Hypothalamus (tissue), 51 donors: ENCODE data around the gene USP12.
"Not testable (repeated sequence)": the region's sequence is repeated elsewhere in the genome, so short reads cannot be mapped to it uniquely, and the experiment has no call there.

Experiments used
- DNase-seq, 51 donors: peaks; one replicate each; lab custom pipeline; 2025; lab: John Stamatoyannopoulos, UW

Gene USP12

GRCh38 chr13:27125357-27126282 is 46.0 kb downstream of the USP12 start:
- DNase-seq, result no peak

- DNase-seq, result no peak
Observed at GRCh38 chr13:27124571-27124970, 47.0 kb downstream of the USP12 start.

GRCh38 chr13:27123445-27123844 is 48.2 kb downstream of the USP12 start:
- not testable (repeated sequence) for DNase-seq

GRCh38 chr13:27122036-27122435 is 49.6 kb downstream of the USP12 start:
- no peak for DNase-seq

GRCh38 chr13:27120811-27121210 is 50.8 kb downstream of the USP12 start:
- no peak for DNase-seq

GRCh38 chr13:27120011-27120410 is 51.6 kb downstream of the USP12 start:
- no peak for DNase-seq

- no peak for DNase-seq
Observed at GRCh38 chr13:27118428-27119054, 53.1 kb downstream of the USP12 start.

- no peak for DNase-seq
Observed at GRCh38 chr13:27117952-27118351, 53.7 kb downstream of the USP12 start.

- DNase-seq, result no peak
Observed at GRCh38 chr13:27117158-27117557, 54.5 kb downstream of the USP12 start.

- DNase-seq, result no peak
Observed at GRCh38 chr13:27113436-27113835, 58.2 kb downstream of the USP12 start.

GRCh38 chr13:27112006-27112405 is 59.6 kb downstream of the USP12 start:
- DNase-seq, result no peak

GRCh38 chr13:27110056-27110746 is 61.4 kb downstream of the USP12 start:
- no peak for DNase-seq

- DNase-seq, result no peak
Observed at GRCh38 chr13:27106144-27106543, 65.5 kb downstream of the USP12 start.

- DNase-seq, result no peak
Observed at GRCh38 chr13:27104606-27105005, 67.0 kb downstream of the USP12 start.

GRCh38 chr13:27101847-27102246 is 69.8 kb downstream of the USP12 start:
- no peak for DNase-seq

- DNase-seq, result no peak
Observed at GRCh38 chr13:27101289-27101688, 70.3 kb downstream of the USP12 start.

GRCh38 chr13:27097691-27098090 is 73.9 kb downstream of the USP12 start:
- DNase-seq, result no peak

- DNase-seq, result no peak
Observed at GRCh38 chr13:27091451-27091850, 80.2 kb downstream of the USP12 start.

- DNase-seq, result no peak
Observed at GRCh38 chr13:27088619-27089018, 83.0 kb downstream of the USP12 start.

GRCh38 chr13:27086599-27087265 is 84.9 kb downstream of the USP12 start:
- no peak for DNase-seq

GRCh38 chr13:27083183-27083582 is 88.4 kb downstream of the USP12 start:
- DNase-seq, result no peak
